A172 (cell line): ENCODE measurements around the gene TAS1R3. TPM values are rescaled to one million over a fixed set of nuclear protein-coding genes. Genes with fewer than 3 reads are reported as not detected.

Experiments
- DNase-seq: peaks from one replicate; pipeline ENCODE4 v3.0.0-alpha.2; 2015; ENCODE audit warnings: low spot score
- total RNA-seq: library from RNA; depleted of rRNA; stranded (reverse); fragments of >200 nt; shearing (Covaris generic); gene quantifications from 2 replicates; pipeline ENCODE4 v1.2.3, GENCODE V29; 2014

Gene TAS1R3
- total RNA-seq, 1 experiment from 2014 or later: 0.33 TPM

- DNase-seq: no peak
Measured at GRCh38 chr1:1295154-1295923, 35.7 kb upstream of the TAS1R3 start.

- no peak for DNase-seq
Measured at GRCh38 chr1:1296070-1297061, 34.7 kb upstream of the TAS1R3 start.

DNA sequence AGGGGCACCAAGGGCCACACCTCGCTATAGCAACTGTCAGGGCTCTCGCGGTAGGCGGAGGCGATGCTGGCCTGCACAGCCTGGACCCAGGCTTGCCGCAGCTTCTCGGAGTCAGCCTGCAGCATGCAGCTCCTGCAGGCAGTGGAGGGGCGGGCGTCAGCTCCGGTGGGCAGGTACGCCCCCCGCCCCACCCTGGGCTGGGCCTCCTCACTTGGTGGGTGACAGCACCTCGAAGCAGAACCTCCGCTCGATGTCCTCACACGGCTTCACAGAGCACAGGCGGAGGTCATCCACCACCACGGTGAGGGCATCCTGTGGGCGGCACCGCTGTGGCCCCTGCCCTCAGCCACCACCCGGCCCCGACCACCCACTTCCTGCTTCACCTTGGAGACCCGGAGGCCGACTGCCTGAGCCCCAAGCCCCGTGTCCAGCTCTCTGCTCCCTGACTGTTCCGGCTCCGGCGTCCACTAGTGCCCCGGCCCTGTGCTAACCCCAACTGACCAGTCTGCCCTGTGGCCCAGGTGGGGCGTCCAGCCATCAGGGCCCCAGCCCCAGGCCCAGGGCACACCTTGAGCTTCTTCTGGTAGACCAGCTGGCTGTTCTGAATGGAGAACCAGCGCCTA, 33.2 kb upstream of the TAS1R3 start:
- DNase-seq: no peak

DNA sequence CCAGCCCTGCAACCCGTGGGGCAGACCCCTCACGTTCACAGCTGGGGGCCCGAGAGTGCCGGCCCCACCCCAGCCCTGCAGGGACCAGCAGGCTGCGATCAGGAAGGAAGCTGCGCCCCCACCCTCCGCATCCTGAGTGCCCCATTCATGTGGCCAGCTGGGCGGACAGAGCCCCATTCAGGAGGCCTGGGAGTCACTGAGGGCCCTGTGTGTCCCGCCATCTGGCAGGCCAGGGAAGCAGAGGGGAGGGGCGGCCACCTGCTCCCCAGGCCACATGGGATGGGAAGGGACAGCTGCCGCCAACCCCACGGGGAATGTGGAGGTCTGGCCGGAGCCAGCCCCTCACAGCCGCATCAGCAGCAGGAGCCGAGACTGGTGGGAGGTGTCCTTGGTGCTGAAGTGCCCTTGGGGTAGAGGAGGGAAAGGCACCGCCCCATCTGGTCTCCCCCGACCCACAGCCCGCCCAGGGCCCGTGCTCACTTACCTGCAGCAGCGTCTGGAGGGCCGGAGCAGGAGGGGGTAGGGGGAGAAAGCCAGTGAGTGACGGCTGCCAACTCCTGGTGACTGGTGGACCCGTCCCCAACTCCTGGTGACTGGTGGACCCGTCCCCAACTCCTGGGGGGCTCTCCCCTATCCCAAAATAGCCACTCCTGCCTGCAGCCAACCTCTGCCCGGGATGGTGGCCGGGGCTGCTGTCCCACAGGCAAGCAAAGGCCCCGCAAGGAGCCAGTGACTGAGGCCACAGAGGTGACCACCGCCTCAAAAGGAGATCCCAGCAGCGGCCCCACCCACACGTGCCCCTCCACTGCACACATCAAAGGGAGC, 32.0 kb upstream of the TAS1R3 start:
- no peak for DNase-seq

- no peak for DNase-seq
Measured at GRCh38 chr1:1299686-1300351, 31.3 kb upstream of the TAS1R3 start.

GRCh38 chr1:1300352-1300739, 30.7 kb upstream of the TAS1R3 start:
- no peak for DNase-seq

- DNase-seq: no peak
Measured at GRCh38 chr1:1302006-1302430, 29.1 kb upstream of the TAS1R3 start.

DNA sequence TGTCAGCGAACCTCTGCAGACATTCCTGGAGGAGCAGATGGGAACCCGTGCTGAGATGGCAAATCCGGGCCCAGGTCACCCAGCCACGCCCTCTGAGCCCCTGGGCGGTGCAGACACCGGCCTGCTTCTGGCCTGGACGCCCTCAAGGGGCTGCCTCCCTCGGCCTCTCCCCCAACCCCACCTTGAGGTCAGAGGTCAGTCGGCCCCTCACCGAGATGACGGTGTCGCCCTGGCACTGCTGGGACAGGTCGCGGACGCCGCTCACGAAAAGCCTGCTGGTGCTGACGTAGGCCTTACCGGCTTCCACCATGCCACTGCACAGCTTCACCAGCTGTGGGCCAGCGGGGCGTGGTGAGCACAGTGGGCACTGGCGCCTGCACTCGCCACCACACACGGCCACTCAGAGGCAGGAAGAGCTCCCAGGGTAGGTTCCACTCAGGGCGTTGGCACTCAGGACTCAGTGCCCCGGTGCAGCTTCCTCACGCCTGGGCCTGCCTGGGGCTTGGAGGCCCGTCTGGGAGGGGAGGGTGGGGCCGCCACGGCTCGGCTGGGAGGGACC, 28.1 kb upstream of the TAS1R3 start:
- DNase-seq: no peak

DNA sequence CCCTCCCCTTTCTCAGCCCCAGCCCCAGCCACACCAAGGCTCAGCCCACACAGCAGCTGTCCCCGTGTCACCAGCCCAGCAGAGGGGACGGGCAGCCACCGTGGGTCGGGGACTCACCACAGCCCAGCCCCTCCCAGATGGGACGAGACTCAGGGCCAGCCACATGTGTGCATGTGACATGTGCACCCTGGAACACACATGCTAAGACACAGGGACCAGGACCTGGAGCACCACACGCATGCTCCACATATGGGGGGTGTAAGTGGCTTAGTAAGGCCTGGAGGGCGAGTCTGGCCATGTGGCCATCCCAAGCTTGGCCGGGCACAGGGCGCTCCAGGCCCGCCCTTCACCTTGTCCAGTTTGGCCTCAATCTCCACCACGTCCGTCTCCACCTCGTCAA, 27.3 kb upstream of the TAS1R3 start:
- no peak for DNase-seq

DNA sequence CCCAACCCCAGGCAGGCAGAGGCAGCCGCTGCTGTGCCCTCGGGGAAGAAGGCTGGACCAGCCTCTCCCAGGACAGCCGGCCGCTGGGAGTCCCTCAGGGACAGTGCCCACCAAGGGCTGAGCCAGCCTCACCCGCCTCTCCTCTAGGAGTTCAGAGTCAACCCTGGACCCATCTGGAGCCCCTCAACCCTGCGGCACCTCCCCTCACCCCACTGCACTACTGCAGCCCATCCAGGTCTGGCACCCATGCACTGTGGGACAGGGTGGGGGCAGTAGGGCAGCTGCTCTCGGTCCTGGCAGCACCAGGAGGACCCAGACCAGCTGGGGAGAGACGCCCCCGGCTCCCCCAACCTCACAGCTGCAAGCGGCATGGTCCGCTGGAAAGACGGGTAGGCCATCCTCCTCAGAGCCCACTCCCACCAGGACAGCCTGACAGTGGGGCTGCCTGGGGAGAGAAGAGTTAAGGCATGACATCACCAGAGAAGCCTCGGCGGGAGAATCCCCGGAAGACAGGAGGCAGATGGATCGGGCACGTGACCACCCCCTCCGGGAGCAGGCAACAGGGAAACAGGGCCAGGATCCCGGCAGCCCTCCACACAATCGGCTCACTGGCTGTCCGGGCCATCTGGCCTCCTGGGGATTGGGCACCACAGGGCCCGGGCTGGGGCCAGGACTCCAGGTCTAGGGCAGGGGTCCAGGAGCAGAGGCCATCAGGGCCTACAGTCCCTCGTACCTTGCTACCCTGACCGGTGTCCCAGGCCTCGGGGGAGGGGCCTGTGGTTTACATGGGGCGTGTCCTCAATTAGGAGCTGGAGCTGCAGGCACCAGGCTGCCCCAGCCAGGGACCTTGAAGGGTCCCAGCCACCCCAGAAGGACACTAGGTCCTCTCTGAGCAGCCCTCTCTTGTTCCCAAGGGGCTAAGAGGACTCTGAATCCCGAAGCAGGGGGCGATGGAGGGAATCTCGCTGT, 26.5 kb upstream of the TAS1R3 start:
- DNase-seq: peak; percentile 67

DNA sequence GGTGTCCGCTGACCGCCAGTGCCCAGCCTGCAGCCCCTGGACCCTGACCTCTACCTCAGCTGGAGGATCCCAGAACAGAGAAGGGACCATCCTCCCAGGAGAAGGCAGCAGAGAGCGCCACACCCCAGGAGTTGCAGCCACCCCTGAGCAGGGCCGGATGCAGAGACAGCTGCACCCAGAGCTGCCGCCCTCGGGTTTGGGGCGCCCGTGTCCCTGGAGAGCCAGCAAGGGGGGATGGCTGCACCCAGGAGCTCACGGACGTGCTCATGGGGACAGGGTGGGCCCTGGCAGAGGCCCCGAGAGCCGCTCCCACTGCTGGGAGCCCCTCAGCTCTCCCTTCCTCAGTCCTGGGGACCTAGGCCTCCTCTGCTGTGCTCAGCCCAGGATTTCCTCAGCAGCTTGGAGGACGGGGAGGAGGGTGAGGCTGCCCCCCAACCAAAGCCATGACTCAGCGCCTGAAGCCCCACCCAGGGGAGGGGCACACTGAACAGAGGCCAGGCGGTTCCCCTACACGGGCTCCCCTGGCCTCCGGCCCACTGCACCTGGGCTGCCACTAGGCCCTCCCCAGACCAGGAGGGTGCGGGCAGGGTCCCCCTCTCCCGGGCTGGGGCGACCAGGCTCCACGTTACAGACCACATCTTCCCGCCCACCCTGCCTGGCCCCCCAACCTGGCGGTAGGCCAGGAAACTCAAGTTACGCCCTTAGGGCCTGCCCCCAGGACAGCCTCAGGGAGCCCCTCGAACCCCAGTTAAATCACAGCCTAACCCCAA, 25.6 kb upstream of the TAS1R3 start:
- DNase-seq: peak; percentile 81

GRCh38 chr1:1306070-1306660, 24.9 kb upstream of the TAS1R3 start:
- no peak for DNase-seq

DNA sequence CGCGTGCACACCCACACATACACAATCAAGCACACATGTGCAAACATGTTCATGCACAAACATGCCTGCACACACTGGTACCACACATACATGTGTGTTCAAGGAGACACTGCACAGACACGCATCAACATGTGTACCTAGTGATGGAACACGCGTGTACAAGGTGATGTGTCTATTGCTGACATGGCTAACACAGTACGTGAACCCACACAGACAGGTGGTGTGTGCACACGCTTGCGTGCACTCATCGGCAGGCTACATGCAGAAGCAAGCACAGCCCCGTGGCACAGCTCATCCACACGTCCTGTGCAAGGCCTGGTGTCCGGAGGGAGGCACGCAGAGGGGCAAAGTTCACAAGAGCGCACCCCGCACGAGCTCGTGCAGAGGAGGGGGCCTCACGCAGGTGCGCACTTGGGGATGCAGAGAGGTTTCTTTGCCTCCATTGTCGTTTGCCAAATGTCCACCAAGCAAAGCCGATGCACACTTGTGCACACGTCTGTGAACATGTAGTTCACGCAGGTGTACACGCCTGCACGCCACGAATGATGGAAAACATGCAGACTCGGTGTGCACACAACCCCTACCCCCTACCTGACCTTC, 24.3 kb upstream of the TAS1R3 start:
- no peak for DNase-seq

DNA sequence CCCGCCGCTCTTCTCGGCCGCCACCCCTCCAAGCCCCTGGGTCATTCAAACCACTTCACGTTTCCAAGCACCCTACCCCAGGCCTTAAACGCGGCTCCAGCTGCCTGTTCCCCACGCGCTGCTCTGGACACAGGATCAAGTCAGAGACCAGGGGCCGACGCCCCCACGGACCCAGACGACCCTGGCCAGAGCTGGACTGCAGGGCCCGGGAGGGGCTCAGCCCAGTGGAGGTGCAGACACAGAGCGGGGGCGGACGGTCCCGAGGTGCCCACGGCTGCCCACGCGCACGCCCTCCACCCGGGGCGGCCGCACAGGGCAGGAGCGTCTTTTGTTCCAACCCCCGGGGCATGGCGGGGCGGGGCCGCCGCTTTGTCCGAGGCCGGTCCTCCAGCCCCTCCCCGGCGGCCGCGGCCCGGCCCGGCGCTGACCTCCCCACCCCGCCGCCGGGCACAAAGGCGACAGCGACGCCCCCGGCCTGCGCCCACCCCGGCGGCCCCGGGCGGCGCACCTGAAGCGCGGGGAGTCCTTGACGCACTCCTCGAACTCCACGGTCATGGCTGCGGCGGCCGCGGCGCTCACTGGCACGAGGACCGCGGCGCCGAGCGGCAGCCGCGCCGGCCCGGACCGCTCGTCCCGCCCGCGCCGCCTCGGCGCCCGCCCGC, 23.7 kb upstream of the TAS1R3 start:
- no peak for DNase-seq

DNA sequence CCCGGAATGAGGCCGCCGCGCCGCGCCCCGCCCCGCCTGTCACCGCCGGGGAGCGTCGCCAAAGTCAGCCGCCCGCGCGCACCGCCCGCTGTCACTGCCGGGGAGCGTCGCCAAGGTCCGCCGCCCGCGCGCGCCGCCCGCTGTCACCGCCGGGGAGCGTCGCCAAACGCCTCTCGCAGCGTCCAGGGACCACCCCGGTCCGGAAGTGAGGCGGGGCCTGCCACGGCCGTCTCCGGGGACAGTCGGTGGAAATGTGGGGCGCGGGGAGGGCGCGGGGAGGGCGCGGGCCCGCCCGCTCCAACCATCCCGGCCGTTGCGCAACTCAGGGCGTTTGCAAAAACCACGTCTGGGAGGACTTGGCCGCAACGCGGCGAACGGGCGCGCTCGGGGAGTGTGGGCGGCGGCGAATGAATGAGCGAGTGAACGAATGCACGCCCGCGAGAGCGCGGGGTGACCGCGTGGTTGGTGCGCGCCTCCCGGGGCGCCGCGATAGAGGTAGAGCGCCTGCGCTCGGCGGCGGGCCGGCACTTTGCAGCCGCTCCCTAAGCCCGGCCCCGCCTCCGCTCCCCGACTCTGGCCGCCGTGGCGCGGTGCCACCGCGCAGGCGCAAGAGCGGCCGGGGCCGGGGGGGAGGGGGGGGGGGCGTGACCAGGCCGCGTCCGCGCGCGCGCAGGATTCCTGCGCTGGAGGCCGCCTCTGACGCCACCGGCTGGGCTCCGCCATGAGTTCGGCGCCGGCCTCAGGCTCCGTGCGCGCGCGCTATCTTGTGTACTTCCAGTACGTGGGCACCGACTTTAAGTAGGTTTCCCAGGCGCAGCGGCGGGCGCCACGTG, 22.9 kb upstream of the TAS1R3 start, which contains the start of the genes ACAP3 and PUSL1:
Gene ACAP3 (minus strand): TSS at position 8 of the 833 bp plus-strand sequence. CDS start 115 bp downstream, outside the sequence.
Gene PUSL1 (plus strand): TSS at position 675 of the 833 bp plus-strand sequence. CDS start 47 bp downstream, at position 722.
- DNase-seq: peak; percentile 74

- DNase-seq: no peak
Measured at GRCh38 chr1:1308756-1309250, 22.3 kb upstream of the TAS1R3 start.
